Heart left ventricle (tissue), 16 donors: ENCODE data around the gene PNRC1. TPM values are rescaled to one million over a fixed set of nuclear protein-coding genes. Genes with fewer than 3 reads are reported as not detected.

ENCODE experiments used
- ATAC-seq, 4 donors: fragments of 200-7000 bp; cut with Tn5 transposase; one replicate each; pipeline ENCODE4 v1.9.1; 2020 to 2022; ENCODE audit warnings: moderate library complexity in 4 of 4, mild to moderate bottlenecking in 3 of 4, moderate number of reproducible peaks in 1 of 4
- DNase-seq, 5 donors: peaks; one replicate each; pipeline ENCODE4 v3.0.0-alpha.2; 2020
- H3K27ac ChIP-seq, 12 donors: fragments of 200-600 bp; sonication (generic) in 4 of 12; one replicate each; pipeline versions ENCODE4 v1.5.0 to v1.8.0; 2016 to 2022; ENCODE audit warnings: mild to moderate bottlenecking in 2 of 12
- H3K27me3 ChIP-seq, 9 donors: fragments of 200-600 bp; sonication (generic) in 2 of 9; one replicate each; pipeline versions ENCODE4 v1.5.1 to v1.8.0; 2016 to 2022; ENCODE audit warnings: mild to moderate bottlenecking in 3 of 9
- H3K36me3 ChIP-seq, 9 donors: fragments of 200-600 bp; sonication (generic) in 2 of 9; one replicate each; pipeline versions ENCODE4 v1.5.0 to v1.8.0; 2018 to 2022; ENCODE audit warnings: mild to moderate bottlenecking in 2 of 9
- H3K4me1 ChIP-seq, 12 donors: fragments of 200-600 bp; sonication (generic) in 4 of 12; one replicate each; pipeline versions ENCODE4 v1.5.0 to v1.8.0; 2016 to 2022; ENCODE audit warnings: mild to moderate bottlenecking in 3 of 12
- H3K4me3 ChIP-seq, 12 donors: fragments of 200-600 bp; sonication (generic) in 4 of 12; one replicate each; pipeline versions ENCODE4 v1.5.0 to v1.8.0; 2017 to 2022; ENCODE audit warnings: mild to moderate bottlenecking in 9 of 12, moderate library complexity in 4 of 12
- H3K9me3 ChIP-seq, 12 donors: fragments of 200-600 bp; sonication (generic) in 4 of 12; one replicate each; pipeline versions ENCODE4 v1.5.0 to v1.8.0; 2016 to 2022; ENCODE audit warnings: mild to moderate bottlenecking in 1 of 12
- POLR2A ChIP-seq, 2 donors: fragments of 450-650 bp; IDR thresholded peaks; one replicate each; pipeline ENCODE4 v1.6.1; 2017; ENCODE audit warnings: antibody characterized with exemption in 2 of 2, mild to moderate bottlenecking in 2 of 2, moderate library complexity in 2 of 2
- WGBS, 4 donors: extraction: QIAGEN DNeasy Blood & Tissue Kit in 2 of 4; methylation state at CpG; one replicate each; pipeline versions ENCODE4 v1.1.5 to v1.1.7; 2013 to 2018; 5-methylcytosine and 5-hydroxymethylcytosine counted together
- intact Hi-C, 10 donors: fragments of 100-400 bp; cut with DNase I; formaldehyde crosslinking; loops; one replicate each; pipeline versions ENCODE4 v1.11.1 to v1.14.2; 2022
- polyA plus RNA-seq, 2 donors: library from polyadenylated mRNA; stranded (reverse); fragments of 200-250 nt; gene quantifications; one replicate each; pipeline ENCODE4 v1.2.3, GENCODE V29; 2013
- total RNA-seq, 9 donors: library from RNA; depleted of rRNA in 2 of 9; stranded (reverse); fragments of >200 nt in 2 of 9; fragmentation: NEBNext Ultra II Directional in 3 of 9; extraction: Animal tissue kit (Norgen Biotek cat#: 25700) in 3 of 9; gene quantifications; one replicate each; pipeline versions ENCODE4 v1.1.0 to v1.2.4, GENCODE V29; 2016 to 2023
- TF ChIP-seq, protein P1 (sequence below), 12 donors: fragments of 200-600 bp; sonication (generic) in 4 of 12; IDR thresholded peaks; one replicate each; pipeline versions ENCODE4 v1.5.0 to v1.8.0; 2018 to 2022; ENCODE audit warnings: antibody characterized with exemption in 12 of 12, mild to moderate bottlenecking in 5 of 12
- donor health status: ischemic (EF 13 %, LVEDD 7.1; RV severe dilation, severe dysfunction).
- donor health status: healthy with polysubstance abuse.
- donor health status: DM: no; HTN: yes; CAD: no.
- donor health status: DM: no; HTN: no; CAD: no.
- donor health status: ischemic (EF 25% LVEDD 6.9; RV normal size, moderate dysfunction).
- donor health status: ischemic (EF 25% LVEDD 5.7; RV mildly dilated, moderate dysfunction).
- donor health status: healthy.
- donor health status: DM: yes; HTN: yes; CAD: no.
- donor health status: ischemic (EF 35%, LVEDD 5.7; RV mildly dilated, moderate dysfunction).
- donor health status: nonischemic (EF 11% LVEDD 7.7; RV severe dilation, severe dysfunction).
- donor health status: DM: yes; HTN: yes; CAD: no.
- donor health status: PGD.
- donor health status: ischemic (EF 29% LVEDD 5.4; RV normal size, mild dysfunction).
- donor health status: nonischemic (EF 23%, LVEDD 6.1; RV moderate dilation, normal function).

The PNRC1 gene
- total and polyA plus RNA-seq, 11 donors = 46.1 to 280 (median 183) TPM

DNA sequence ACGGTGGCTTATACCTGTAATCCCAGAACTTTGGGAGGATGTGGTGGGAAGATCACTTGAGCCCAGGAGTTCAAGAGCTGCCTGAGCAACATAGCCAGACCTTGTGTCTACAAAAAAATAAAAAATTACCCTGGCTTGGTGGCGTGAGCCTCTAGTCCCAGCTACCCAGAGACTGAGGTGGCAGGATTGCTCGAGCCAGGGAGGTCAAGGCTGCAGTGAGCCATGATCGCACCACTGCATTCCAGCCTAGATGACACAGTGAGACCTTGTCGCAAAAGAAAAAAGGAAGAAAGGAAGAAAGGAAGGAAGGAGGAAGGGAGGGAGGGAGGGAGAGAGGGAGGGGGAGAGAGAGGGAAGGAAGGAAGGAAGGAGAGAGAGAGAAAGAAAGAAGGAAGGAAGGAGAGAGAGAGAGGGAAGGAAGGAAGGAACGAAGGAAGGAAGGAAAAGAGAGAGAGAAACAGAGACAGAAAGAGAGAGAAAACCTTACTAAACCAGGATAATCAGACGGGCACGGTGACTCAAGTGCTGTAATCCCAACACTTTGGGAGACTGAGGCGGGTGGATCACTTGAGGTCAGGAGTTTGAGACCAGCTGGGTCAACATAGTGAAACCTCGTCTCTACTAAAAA, 10.9 kb upstream of the PNRC1 start:
- Histone ChIP-seq H3K4me1 (peaks cover 0 to 17% (median 0%) of the 10 kb centered on the region in 12 donors), H3K27ac (no peak overlapping the region), H3K36me3 (no peaks in the 10 kb centered on the region), H3K4me3 (no peak overlapping the region), H3K9me3 (peaks cover 0 to 3% (median 0%) of the 10 kb centered on the region in 12 donors), H3K27me3 (no peaks in the 10 kb centered on the region)
- TF ChIP-seq POLR2A (IDR thresholded peaks at IDR 0.05) = no peak
- TF ChIP-seq, protein P1, sequence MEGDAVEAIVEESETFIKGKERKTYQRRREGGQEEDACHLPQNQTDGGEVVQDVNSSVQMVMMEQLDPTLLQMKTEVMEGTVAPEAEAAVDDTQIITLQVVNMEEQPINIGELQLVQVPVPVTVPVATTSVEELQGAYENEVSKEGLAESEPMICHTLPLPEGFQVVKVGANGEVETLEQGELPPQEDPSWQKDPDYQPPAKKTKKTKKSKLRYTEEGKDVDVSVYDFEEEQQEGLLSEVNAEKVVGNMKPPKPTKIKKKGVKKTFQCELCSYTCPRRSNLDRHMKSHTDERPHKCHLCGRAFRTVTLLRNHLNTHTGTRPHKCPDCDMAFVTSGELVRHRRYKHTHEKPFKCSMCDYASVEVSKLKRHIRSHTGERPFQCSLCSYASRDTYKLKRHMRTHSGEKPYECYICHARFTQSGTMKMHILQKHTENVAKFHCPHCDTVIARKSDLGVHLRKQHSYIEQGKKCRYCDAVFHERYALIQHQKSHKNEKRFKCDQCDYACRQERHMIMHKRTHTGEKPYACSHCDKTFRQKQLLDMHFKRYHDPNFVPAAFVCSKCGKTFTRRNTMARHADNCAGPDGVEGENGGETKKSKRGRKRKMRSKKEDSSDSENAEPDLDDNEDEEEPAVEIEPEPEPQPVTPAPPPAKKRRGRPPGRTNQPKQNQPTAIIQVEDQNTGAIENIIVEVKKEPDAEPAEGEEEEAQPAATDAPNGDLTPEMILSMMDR (IDR thresholded peaks at IDR 0.05) = no peak
- intact Hi-C loops = no loop called here
- WGBS, 4 donors = 88 to 89% (median 89%) methylated on average over 10 of the region's 10 CpGs
- ATAC-seq = no peak
- no peak for DNase-seq

DNA sequence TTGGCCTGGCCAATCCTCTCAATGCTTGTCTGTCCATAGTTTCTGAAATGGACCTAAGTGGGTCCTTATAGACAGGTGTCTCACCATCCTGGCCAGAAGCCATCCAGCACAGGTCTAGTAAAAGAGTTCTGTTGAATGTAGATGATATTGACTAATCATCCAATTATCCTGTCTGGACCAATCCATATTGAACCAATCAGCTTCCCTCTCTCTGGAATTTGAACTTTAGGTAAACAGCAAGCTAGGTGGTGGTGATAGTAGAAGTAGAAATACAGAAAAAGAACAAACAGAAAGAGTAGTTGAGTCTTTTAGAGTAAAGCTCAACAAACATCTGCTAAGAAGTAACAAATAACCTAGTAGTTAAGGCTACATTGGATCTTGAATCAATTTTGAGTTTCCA, 9.5 kb upstream of the PNRC1 start:
- TF ChIP-seq, protein P1 (IDR thresholded peaks at IDR 0.05) = no peak
- no peak for TF ChIP-seq POLR2A (IDR thresholded peaks at IDR 0.05)

DNA sequence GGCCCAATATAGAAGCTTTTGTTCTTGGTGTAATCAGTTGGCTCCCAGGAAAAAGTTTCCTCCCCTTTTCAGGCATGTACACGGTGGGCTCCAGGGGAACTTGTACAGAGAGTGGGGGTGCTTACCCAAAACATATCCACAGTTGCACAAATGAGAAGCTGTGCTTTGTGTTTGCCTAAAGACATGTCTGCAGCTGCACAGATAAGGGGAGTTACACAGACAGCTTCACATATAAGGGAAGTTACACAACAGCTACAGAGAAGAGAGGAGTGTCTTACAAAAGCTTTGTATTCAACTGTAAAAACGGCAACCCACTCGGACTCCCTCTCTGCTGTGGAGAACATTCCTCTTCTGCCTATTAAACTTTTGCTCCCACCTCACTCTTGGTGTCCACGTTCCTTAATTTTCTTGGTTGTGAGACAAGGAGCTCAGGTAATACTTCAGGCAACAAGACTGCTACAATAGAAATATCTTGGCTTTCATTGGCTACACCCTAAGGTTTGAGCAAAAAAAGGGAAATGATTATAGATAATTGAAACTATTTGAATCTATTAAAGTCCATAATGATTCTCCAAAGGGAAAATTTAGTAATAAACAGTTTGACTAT, 7.4 kb upstream of the PNRC1 start:
- ATAC-seq (peak in 2 of 4 donors; percentile 57 to 69), DNase-seq (no peak)
- intact Hi-C loops = no loop called here
- H3K36me3 ChIP-seq = no peaks in the 10 kb centered on the region
- peaks cover 0 to 3% (median 0%) of the 10 kb centered on the region in 12 donors for H3K9me3 ChIP-seq
- H3K27me3 ChIP-seq = no peaks in the 10 kb centered on the region
- no peak overlapping the region for H3K4me3 ChIP-seq
- WGBS, 4 donors = 58 to 73% (median 65%) methylated on average over 4 of the region's 4 CpGs
- peak overlapping the region in 2 of 12 donors; percentile 35 to 63 for H3K27ac ChIP-seq
- peaks cover 0 to 14% (median 0%) of the 10 kb centered on the region in 12 donors for H3K4me1 ChIP-seq
- no peak for TF ChIP-seq POLR2A (IDR thresholded peaks at IDR 0.05)
- TF ChIP-seq, protein P1 (IDR thresholded peaks at IDR 0.05) = no peak

More for the DNA sequence above, 9.5 kb upstream of the PNRC1 start:
- no peaks in the 10 kb centered on the region for H3K27me3 ChIP-seq
- DNase-seq = no peak
- H3K4me1 ChIP-seq = peaks cover 0 to 17% (median 0%) of the 10 kb centered on the region in 12 donors
- peaks cover 0 to 3% (median 0%) of the 10 kb centered on the region in 12 donors for H3K9me3 ChIP-seq
- H3K4me3 ChIP-seq = no peak overlapping the region
- no peak overlapping the region for H3K27ac ChIP-seq
- H3K36me3 ChIP-seq = no peaks in the 10 kb centered on the region
- no peak for ATAC-seq
- intact Hi-C loops = no loop called here

DNA sequence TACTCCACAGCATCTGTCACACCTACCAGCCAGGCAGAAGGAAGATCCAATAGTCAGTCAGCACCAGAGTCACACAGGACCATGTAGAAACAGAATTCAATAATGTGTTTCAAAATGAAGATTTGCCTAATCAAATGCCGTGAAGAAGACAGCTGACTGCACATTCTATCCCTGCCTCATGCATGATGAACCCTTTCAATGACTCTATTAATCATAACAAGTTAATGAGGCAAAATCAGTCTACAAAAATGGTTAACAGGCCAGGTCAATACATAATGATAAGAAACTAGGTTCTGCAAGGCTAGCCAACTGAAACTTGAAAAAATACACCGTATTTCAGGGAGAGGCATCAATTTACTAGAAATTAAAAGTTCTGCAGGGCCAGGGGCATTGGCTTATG, 6.7 kb upstream of the PNRC1 start:
- H3K9me3 ChIP-seq = peaks cover 0 to 3% (median 0%) of the 10 kb centered on the region in 12 donors
- WGBS, 4 donors = 93 to 99% (median 95%) methylated on average over 2 of the region's 2 CpGs

More for the DNA sequence above, 6.7 kb upstream of the PNRC1 start:
- peaks cover 0 to 21% (median 0%) of the 10 kb centered on the region in 12 donors for H3K4me1 ChIP-seq
- DNase-seq = no peak
- H3K27ac ChIP-seq = peak overlapping the region in 1 of 12 donors; percentile 63
- no peak overlapping the region for H3K4me3 ChIP-seq
- TF ChIP-seq, protein P1 (IDR thresholded peaks at IDR 0.05) = no peak
- TF ChIP-seq POLR2A (IDR thresholded peaks at IDR 0.05) = no peak
- ATAC-seq = no peak
- H3K36me3 ChIP-seq = no peaks in the 10 kb centered on the region
- intact Hi-C loops = no loop called here
- H3K27me3 ChIP-seq = no peaks in the 10 kb centered on the region
